Measurements from ENCODE around the gene ATPAF2. TPM values are rescaled to one million over a fixed set of nuclear protein-coding genes. Genes with fewer than 3 reads are reported as not detected.

Gene ATPAF2
- polyA plus RNA-seq, 2 of the 4 experiments (the other 2 are of a cell fraction): 20.0 to 21.4 TPM

DNA sequence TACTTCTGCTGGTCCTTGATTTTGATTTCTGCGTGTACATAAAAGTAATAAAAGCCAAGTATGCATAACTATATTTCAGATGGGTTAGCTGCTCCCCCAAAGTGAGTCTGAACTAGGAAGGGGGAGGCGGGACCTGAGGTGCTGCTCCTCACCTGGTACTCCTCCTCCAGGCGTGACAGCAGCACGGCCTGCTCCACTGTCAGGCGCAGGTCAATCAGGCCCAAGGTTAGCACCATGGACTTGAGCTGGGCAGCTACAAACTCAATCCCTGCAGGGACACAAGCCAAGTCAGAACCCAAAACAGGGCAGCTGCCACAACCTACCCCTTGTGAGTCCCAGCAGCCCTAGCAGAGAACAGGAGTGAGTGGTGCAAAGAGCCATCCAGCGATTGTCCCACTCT lies 18.0 kb downstream of the ATPAF2 start:
- CTCF ChIA-PET: interaction anchor here (0.7 to 7.6 kb wide), 10 partner anchors 13 to 351 kb away, joined by 3 to 51 read pairs (median 6); no protein-coding TSS in a partner anchor
- Histone ChIP-seq H3K4me1 (peaks cover 7% of the 10 kb centered on the region; the same call in 2 of the 3 replicates), H3K27ac (no peak overlapping the region), H3K9me3 (no peaks in the 10 kb centered on the region), H3K4me2 (no peak overlapping the region), H3K4me3 (no peak overlapping the region)
- POLR2A ChIA-PET: no interaction called here
- ATAC-seq: no peak
- DNase-seq (ENCODE audit: low read depth in 1 of 2, low spot score in 1 of 2): no peak
- TF ChIP-seq, protein P1, sequence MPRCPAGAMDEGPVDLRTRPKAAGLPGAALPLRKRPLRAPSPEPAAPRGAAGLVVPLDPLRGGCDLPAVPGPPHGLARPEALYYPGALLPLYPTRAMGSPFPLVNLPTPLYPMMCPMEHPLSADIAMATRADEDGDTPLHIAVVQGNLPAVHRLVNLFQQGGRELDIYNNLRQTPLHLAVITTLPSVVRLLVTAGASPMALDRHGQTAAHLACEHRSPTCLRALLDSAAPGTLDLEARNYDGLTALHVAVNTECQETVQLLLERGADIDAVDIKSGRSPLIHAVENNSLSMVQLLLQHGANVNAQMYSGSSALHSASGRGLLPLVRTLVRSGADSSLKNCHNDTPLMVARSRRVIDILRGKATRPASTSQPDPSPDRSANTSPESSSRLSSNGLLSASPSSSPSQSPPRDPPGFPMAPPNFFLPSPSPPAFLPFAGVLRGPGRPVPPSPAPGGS (IDR thresholded peaks at IDR 0.05): no peak
- TF ChIP-seq RNF2 (IDR thresholded peaks at IDR 0.05; ENCODE audit: borderline replicate concordance, low read depth) (no peak), NR3C1 (IDR thresholded peaks at IDR 0.05) (no peak), RCOR1 (IDR thresholded peaks at IDR 0.05; ENCODE audit: low read depth, low read length) (no peak), ZSCAN20 (CRISPR knock-in tag; IDR thresholded peaks at IDR 0.05) (no peak), FOSL2 (IDR thresholded peaks at IDR 0.05) (no peak), FOSL2 (CRISPR knock-in tag; IDR thresholded peaks at IDR 0.05) (no peak), FOXS1 (CRISPR knock-in tag; IDR thresholded peaks at IDR 0.05) (no peak), EHMT2 (IDR thresholded peaks at IDR 0.05; ENCODE audit: low read depth) (no peak)
- TF ChIP-seq, protein P2, sequence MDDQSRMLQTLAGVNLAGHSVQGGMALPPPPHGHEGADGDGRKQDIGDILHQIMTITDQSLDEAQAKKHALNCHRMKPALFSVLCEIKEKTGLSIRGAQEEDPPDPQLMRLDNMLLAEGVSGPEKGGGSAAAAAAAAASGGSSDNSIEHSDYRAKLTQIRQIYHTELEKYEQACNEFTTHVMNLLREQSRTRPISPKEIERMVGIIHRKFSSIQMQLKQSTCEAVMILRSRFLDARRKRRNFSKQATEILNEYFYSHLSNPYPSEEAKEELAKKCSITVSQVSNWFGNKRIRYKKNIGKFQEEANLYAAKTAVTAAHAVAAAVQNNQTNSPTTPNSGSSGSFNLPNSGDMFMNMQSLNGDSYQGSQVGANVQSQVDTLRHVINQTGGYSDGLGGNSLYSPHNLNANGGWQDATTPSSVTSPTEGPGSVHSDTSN (IDR thresholded peaks at IDR 0.05): no peak
- TF ChIP-seq, protein P3, sequence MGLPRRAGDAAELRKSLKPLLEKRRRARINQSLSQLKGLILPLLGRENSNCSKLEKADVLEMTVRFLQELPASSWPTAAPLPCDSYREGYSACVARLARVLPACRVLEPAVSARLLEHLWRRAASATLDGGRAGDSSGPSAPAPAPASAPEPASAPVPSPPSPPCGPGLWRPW (IDR thresholded peaks at IDR 0.05): no peak
- WGBS (ENCODE audit: missing lambda C conversion rate): 94% methylated on average over 6 of the region's 6 CpGs
- FAIRE-seq: no peak

DNA sequence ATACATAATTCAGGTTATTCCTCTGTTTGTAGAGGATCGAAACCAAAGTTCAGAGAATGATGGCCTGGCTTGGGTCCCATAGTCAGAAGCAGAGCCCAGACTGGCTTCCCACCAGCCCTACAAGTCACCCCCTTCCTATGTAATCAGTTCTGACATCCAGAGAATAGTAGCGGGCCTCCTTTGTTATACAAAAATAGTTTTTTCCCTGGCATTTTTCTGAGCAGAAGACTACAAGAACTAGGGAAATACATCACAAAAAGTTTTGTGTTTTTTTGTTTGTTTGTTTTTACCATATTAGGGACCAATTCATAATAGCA lies 19.2 kb downstream of the ATPAF2 start:
- H3K4me3 ChIP-seq: no peak overlapping the region
- H3K27ac ChIP-seq: no peak overlapping the region
- 96% methylated on average over 2 of the region's 2 CpGs for WGBS (ENCODE audit: missing lambda C conversion rate)
- no peaks in the 10 kb centered on the region for H3K4me1 ChIP-seq
- TF ChIP-seq BHLHE40 (IDR thresholded peaks at IDR 0.05; ENCODE audit: low read depth, low read length): no peak
- no peak for TF ChIP-seq EHF (CRISPR knock-in tag; IDR thresholded peaks at IDR 0.05)
- no peak for TF ChIP-seq NR3C1 (IDR thresholded peaks at IDR 0.05)
- TF ChIP-seq ZC3H11A (IDR thresholded peaks at IDR 0.05): no peak
- no peak for TF ChIP-seq HOXA7 (CRISPR knock-in tag; IDR thresholded peaks at IDR 0.05)
- TF ChIP-seq ZSCAN20 (CRISPR knock-in tag; IDR thresholded peaks at IDR 0.05): no peak
- no peak for TF ChIP-seq HOXB13 (CRISPR knock-in tag; IDR thresholded peaks at IDR 0.05; ENCODE audit: low read depth)
- TF ChIP-seq CEBPB (IDR thresholded peaks at IDR 0.05): no peak
- no peak for TF ChIP-seq MAZ (IDR thresholded peaks at IDR 0.05; ENCODE audit: borderline replicate concordance, low read depth, low read length)
- TF ChIP-seq EP300 (IDR thresholded peaks at IDR 0.05): no peak
- no peak for TF ChIP-seq JUN (IDR thresholded peaks at IDR 0.05)
- TF ChIP-seq, protein P4, sequence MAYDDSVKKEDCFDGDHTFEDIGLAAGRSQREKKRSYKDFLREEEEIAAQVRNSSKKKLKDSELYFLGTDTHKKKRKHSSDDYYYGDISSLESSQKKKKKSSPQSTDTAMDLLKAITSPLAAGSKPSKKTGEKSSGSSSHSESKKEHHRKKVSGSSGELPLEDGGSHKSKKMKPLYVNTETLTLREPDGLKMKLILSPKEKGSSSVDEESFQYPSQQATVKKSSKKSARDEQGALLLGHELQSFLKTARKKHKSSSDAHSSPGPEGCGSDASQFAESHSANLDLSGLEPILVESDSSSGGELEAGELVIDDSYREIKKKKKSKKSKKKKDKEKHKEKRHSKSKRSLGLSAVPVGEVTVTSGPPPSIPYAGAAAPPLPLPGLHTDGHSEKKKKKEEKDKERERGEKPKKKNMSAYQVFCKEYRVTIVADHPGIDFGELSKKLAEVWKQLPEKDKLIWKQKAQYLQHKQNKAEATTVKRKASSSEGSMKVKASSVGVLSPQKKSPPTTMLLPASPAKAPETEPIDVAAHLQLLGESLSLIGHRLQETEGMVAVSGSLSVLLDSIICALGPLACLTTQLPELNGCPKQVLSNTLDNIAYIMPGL (CRISPR knock-in tag; IDR thresholded peaks at IDR 0.05; ENCODE audit: borderline replicate concordance): no peak
- TF ChIP-seq, protein P5, sequence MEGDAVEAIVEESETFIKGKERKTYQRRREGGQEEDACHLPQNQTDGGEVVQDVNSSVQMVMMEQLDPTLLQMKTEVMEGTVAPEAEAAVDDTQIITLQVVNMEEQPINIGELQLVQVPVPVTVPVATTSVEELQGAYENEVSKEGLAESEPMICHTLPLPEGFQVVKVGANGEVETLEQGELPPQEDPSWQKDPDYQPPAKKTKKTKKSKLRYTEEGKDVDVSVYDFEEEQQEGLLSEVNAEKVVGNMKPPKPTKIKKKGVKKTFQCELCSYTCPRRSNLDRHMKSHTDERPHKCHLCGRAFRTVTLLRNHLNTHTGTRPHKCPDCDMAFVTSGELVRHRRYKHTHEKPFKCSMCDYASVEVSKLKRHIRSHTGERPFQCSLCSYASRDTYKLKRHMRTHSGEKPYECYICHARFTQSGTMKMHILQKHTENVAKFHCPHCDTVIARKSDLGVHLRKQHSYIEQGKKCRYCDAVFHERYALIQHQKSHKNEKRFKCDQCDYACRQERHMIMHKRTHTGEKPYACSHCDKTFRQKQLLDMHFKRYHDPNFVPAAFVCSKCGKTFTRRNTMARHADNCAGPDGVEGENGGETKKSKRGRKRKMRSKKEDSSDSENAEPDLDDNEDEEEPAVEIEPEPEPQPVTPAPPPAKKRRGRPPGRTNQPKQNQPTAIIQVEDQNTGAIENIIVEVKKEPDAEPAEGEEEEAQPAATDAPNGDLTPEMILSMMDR (IDR thresholded peaks at IDR 0.05): no peak
- no peak for TF ChIP-seq JUNB (IDR thresholded peaks at IDR 0.05)
- TF ChIP-seq, protein P6, sequence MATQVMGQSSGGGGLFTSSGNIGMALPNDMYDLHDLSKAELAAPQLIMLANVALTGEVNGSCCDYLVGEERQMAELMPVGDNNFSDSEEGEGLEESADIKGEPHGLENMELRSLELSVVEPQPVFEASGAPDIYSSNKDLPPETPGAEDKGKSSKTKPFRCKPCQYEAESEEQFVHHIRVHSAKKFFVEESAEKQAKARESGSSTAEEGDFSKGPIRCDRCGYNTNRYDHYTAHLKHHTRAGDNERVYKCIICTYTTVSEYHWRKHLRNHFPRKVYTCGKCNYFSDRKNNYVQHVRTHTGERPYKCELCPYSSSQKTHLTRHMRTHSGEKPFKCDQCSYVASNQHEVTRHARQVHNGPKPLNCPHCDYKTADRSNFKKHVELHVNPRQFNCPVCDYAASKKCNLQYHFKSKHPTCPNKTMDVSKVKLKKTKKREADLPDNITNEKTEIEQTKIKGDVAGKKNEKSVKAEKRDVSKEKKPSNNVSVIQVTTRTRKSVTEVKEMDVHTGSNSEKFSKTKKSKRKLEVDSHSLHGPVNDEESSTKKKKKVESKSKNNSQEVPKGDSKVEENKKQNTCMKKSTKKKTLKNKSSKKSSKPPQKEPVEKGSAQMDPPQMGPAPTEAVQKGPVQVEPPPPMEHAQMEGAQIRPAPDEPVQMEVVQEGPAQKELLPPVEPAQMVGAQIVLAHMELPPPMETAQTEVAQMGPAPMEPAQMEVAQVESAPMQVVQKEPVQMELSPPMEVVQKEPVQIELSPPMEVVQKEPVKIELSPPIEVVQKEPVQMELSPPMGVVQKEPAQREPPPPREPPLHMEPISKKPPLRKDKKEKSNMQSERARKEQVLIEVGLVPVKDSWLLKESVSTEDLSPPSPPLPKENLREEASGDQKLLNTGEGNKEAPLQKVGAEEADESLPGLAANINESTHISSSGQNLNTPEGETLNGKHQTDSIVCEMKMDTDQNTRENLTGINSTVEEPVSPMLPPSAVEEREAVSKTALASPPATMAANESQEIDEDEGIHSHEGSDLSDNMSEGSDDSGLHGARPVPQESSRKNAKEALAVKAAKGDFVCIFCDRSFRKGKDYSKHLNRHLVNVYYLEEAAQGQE (IDR thresholded peaks at IDR 0.05): no peak
- no peak for TF ChIP-seq POLR2A (IDR thresholded peaks at IDR 0.05; ENCODE audit: low read length)
- TF ChIP-seq ESRRA (IDR thresholded peaks at IDR 0.05; ENCODE audit: borderline replicate concordance, low read length): no peak
- DNase-seq (ENCODE audit: low read depth in 1 of 2, low spot score in 1 of 2) (no peak), ATAC-seq (no peak), FAIRE-seq (no peak)
- CTCF ChIA-PET: interaction anchor here (1.2 to 7.6 kb wide), 8 partner anchors 14 to 350 kb away, joined by 3 to 51 read pairs (median 8); no protein-coding TSS in a partner anchor
- H3K4me2 ChIP-seq: no peak overlapping the region
- POLR2A ChIA-PET: interaction anchor here (0.7 kb wide), 1 partner anchor 15 kb away, joined by 6 read pairs; no protein-coding TSS in a partner anchor
- no peaks in the 10 kb centered on the region for H3K9me3 ChIP-seq
